ENCODE measurements around the gene ELOVL6. TPM values are rescaled to one million over a fixed set of nuclear protein-coding genes. Genes with fewer than 3 reads are reported as not detected.

ELOVL6 gene
- total RNA-seq, 4 donors from 2014 or later: 15.9 to 32.2 (median 20.4) TPM

GRCh38 chr4:110132816-110133719, 65.3 kb downstream of the ELOVL6 start:
- 86% methylated on average over 6 of the region's 6 CpGs for WGBS, 2 donors
- intact Hi-C loops (cut with DNase I; ENCODE audit: low total_unique reads): no loop called here
- H3K4me3 ChIP-seq (ENCODE audit: low read depth, poor library complexity, severe bottlenecking): no peak overlapping the region
- TF ChIP-seq POLR2A (IDR thresholded peaks at IDR 0.05): no peak
- TF ChIP-seq CTCF (IDR thresholded peaks at IDR 0.05): no peak
- no peak for DNase-seq (ENCODE audit: low spot score in 2 of 2)

GRCh38 chr4:110131916-110132315, 66.5 kb downstream of the ELOVL6 start:
- no peak for TF ChIP-seq POLR2A (IDR thresholded peaks at IDR 0.05)
- no peak for TF ChIP-seq CTCF (IDR thresholded peaks at IDR 0.05)
- DNase-seq (ENCODE audit: low spot score in 2 of 2): no peak
- H3K4me3 ChIP-seq (ENCODE audit: low read depth, poor library complexity, severe bottlenecking): no peak overlapping the region
- intact Hi-C loops (cut with DNase I; ENCODE audit: low total_unique reads): no loop called here
- WGBS, 2 donors: 91 to 92% methylated on average over 3 of the region's 3 CpGs

DNA sequence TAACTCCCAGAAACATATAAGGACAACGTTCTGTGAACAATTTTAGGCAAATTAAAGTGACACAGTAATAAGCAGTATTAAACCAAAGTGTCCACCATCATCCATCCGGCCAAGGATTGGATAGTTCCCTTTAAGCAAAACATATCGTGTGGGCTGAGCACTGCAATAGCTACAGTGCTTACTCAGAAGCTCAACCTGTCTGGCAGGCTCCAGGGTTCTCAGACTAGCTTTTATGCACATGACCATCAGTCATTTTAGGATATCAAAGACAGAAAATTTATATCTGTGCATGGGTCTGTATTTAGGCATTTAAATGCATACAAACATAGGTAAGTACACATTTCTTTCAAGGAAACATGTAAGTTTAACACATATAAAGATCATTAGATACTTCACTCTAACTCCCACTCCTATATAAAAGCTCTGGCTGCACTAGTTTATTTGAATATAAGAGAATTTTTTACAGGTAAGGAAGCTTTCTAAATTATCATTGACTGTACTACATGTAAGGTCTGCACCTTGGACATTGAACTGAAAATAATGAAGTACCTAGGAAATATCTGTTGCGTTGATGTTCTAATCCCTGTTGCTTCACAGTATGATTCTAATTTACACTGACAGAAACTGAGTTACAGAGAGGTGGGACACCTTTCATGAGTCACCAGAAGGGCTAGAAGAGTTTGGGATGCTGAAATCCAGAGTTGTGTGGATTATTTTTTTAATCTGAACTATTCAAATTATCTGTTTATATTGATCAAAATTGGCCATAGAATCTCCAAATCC, 67.6 kb downstream of the ELOVL6 start:
- TF ChIP-seq CTCF (IDR thresholded peaks at IDR 0.05) (no peak), POLR2A (IDR thresholded peaks at IDR 0.05) (no peak)
- DNase-seq (ENCODE audit: low spot score in 2 of 2): no peak
- no peak overlapping the region for H3K4me3 ChIP-seq (ENCODE audit: low read depth, poor library complexity, severe bottlenecking)
- WGBS, 2 donors: 60 to 75% methylated on average over 4 of the region's 4 CpGs
- intact Hi-C loops (cut with DNase I; ENCODE audit: low total_unique reads): no loop called here

DNA sequence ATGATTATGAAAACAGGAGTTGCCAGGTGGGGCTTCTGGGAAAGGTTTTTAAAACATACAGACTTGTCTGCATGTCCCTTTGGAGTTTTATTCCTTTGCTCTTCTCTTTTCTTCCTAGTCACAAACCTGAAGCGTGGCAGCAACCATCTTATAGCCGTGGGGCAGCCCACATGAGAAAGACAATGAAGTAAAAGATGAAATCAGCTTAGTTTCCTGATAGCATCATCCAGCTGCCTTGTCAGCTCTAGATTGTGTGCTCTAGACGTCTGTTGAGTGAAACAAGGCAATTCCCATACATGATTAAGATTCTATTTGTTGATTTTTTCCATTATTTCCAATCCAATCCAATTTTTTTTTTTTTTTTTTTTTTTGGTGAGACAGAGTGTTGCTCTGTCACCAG, 68.9 kb downstream of the ELOVL6 start:
- TF ChIP-seq CTCF (IDR thresholded peaks at IDR 0.05) (no peak), POLR2A (IDR thresholded peaks at IDR 0.05) (no peak)
- no peak overlapping the region for H3K4me3 ChIP-seq (ENCODE audit: low read depth, poor library complexity, severe bottlenecking)
- WGBS, 2 donors: 64 to 69% methylated on average over 3 of the region's 3 CpGs
- DNase-seq (ENCODE audit: low spot score in 2 of 2): no peak
- intact Hi-C loops (cut with DNase I; ENCODE audit: low total_unique reads): no loop called here

DNA sequence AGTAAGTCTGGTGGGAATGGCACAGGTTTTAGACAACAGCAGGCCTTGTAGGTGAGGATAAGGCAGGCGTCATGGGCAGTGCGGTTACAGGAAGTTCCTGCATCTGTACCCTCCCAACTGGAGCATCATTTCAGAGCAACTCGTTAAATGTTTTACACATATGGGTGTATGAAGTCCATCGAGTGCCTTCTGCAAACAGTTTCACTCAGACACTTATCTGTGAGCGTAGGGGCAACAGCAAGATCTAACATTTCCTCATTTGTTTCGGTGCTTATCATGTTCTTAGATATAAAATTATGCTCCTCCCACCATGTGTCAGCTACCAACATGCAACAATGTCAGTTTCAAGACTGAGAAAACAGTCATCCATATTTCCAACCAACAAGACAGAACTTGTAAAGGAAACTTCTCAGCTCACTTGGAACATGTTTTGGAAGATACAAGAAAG, 69.9 kb downstream of the ELOVL6 start:
- TF ChIP-seq POLR2A (IDR thresholded peaks at IDR 0.05) (no peak), CTCF (IDR thresholded peaks at IDR 0.05) (no peak)
- no peak for DNase-seq (ENCODE audit: low spot score in 2 of 2)
- 59 to 67% methylated on average over 6 of the region's 6 CpGs for WGBS, 2 donors
- intact Hi-C loops (cut with DNase I; ENCODE audit: low total_unique reads): no loop called here
- no peak overlapping the region for H3K4me3 ChIP-seq (ENCODE audit: low read depth, poor library complexity, severe bottlenecking)
